OCI-LY7 (cell line): ENCODE results near the gene ZBTB20. TPM values are rescaled to one million over a fixed set of nuclear protein-coding genes. Genes with fewer than 3 reads are reported as not detected.

Source experiments
- BruUV-seq: library from RNA; stranded (reverse); fragments of 400-500 nt; replicated peaks from 2 replicates; lab custom pipeline; 2021; lab: Mats Ljungman, UMichigan
- CTCF ChIA-PET: fragments of 300-600 bp; sonication (Branson Sonifier 250); formaldehyde crosslinking; loops from one replicate; lab custom pipeline; 2022; ENCODE audit warnings: antibody characterized with exemption; ENCODE audit not compliant: unreplicated experiment; lab: Charles Lee
- POLR2A ChIA-PET: fragments of 300-600 bp; sonication (Branson Sonifier 250); formaldehyde crosslinking; loops from one replicate; lab custom pipeline; 2022; ENCODE audit warnings: antibody characterized with exemption; lab: Charles Lee
- DNase-seq: peaks from one replicate; pipeline ENCODE4 v3.0.0-alpha.2; 2015; ENCODE audit warnings: low spot score
- H2AFZ ChIP-seq: fragments of 200-600 bp; sonication (generic), shearing (Covaris generic); 2 replicates; pipeline ENCODE4 v1.6.1; 2014; ENCODE audit warnings: mild to moderate bottlenecking, antibody characterized with exemption, low read length, moderate library complexity
- H3K27ac ChIP-seq: fragments of 200-600 bp; sonication (generic); 2 replicates; pipeline ENCODE4 v1.5.1; 2014; ENCODE audit warnings: mixed run types, low read depth, mild to moderate bottlenecking, moderate library complexity, low read length, inconsistent platforms; ENCODE audit not compliant: poor library complexity, severe bottlenecking
- H3K36me3 ChIP-seq: fragments of 200-600 bp; sonication (generic); 2 replicates; pipeline ENCODE4 v1.6.1; 2014; ENCODE audit warnings: mild to moderate bottlenecking, antibody characterized with exemption, low read length, moderate library complexity, mixed read lengths; ENCODE audit not compliant: insufficient read depth
- H3K4me1 ChIP-seq: fragments of 200-600 bp; sonication (generic); 2 replicates; pipeline ENCODE4 v1.5.1; 2014; ENCODE audit warnings: mild to moderate bottlenecking, low read length; ENCODE audit not compliant: insufficient read depth, poor library complexity, severe bottlenecking
- H3K4me2 ChIP-seq: fragments of 200-600 bp; sonication (generic); 2 replicates; pipeline ENCODE4 v1.6.1; 2014; ENCODE audit warnings: mild to moderate bottlenecking, low read length
- H3K4me3 ChIP-seq: fragments of 200-600 bp; sonication (generic); 2 replicates; pipeline ENCODE4 v1.5.1; 2014; ENCODE audit warnings: mild to moderate bottlenecking, low read depth, low read length; ENCODE audit not compliant: poor library complexity, severe bottlenecking
- H3K79me2 ChIP-seq: fragments of 200-600 bp; sonication (generic); 2 replicates; pipeline ENCODE4 v1.6.1; 2016; ENCODE audit warnings: low read depth, mild to moderate bottlenecking, low read length, moderate library complexity, mixed read lengths; ENCODE audit not compliant: insufficient read depth
- H3K9me2 ChIP-seq: fragments of 200-600 bp; sonication (generic); 2 replicates; pipeline ENCODE4 v1.6.1; 2016; ENCODE audit warnings: mild to moderate bottlenecking, low read length, mixed read lengths; ENCODE audit not compliant: insufficient read depth
- H3K9me3 ChIP-seq: fragments of 200-600 bp; sonication (generic); 2 replicates; pipeline ENCODE4 v1.6.1; 2014; ENCODE audit warnings: mild to moderate bottlenecking, mixed run types, low read length, mixed read lengths
- H4K20me1 ChIP-seq: fragments of 200-600 bp; sonication (generic); 2 replicates; pipeline ENCODE4 v1.6.1; 2014; ENCODE audit warnings: mild to moderate bottlenecking, antibody characterized with exemption, low read length, moderate library complexity, mixed read lengths; ENCODE audit not compliant: insufficient read depth
- CTCF ChIP-seq: fragments of 200-600 bp; sonication (generic); conservative IDR thresholded peaks from 2 replicates; pipeline ENCODE4 v1.5.1; 2014; ENCODE audit warnings: mild to moderate bottlenecking, antibody characterized with exemption, low read length, moderate library complexity, mixed read lengths
- EZH2phosphoT487 ChIP-seq: fragments of 200-600 bp; sonication (generic); IDR thresholded peaks from 2 replicates; pipeline ENCODE4 v1.6.1; 2018; ENCODE audit warnings: low read depth, borderline replicate concordance, mild to moderate bottlenecking, mixed run types, antibody characterized with exemption, low read length, moderate library complexity, mixed read lengths
- intact Hi-C: fragments of 100-400 bp; cut with micrococcal nuclease; formaldehyde crosslinking; loops from one replicate; pipeline ENCODE4 v1.10.0; 2022; ENCODE audit not compliant: unreplicated experiment
- total RNA-seq, 2 experiments: library from RNA; depleted of rRNA in 1 of 2; stranded (reverse); fragments of >200 nt in 1 of 2; shearing (Covaris generic) in 1 of 2; gene quantifications; 2 replicates each; pipeline ENCODE4 v1.2.3, GENCODE V29; 2014 to 2022

ZBTB20 gene
- total RNA-seq, 2 experiments from 2014 or later = 5.5 to 11.8 TPM

GRCh38 chr3:114730397-114730796 lies 416.7 kb downstream of the ZBTB20 start:
- no peak overlapping the region for H3K4me2 ChIP-seq
- intact Hi-C loops = no loop called here
- H3K36me3 ChIP-seq = no peaks in the 10 kb centered on the region
- no peak overlapping the region for H3K27ac ChIP-seq
- H3K9me2 ChIP-seq = no peaks in the 10 kb centered on the region
- H3K79me2 ChIP-seq = no peaks in the 10 kb centered on the region
- BruUV-seq = no TSS peak
- ChIA-PET POLR2A (interaction anchor here (0.7 kb wide), 2 partner anchors 233 to 462 kb away, joined by 3 read pairs; no protein-coding TSS in a partner anchor), CTCF (no interaction called here)
- no peak overlapping the region for H2AFZ ChIP-seq
- H3K9me3 ChIP-seq = no peaks in the 10 kb centered on the region
- H3K4me3 ChIP-seq = no peak overlapping the region
- no peak for TF ChIP-seq EZH2phosphoT487
- no peak for TF ChIP-seq CTCF
- no peak for DNase-seq
- H4K20me1 ChIP-seq = no peaks in the 10 kb centered on the region
- no peaks in the 10 kb centered on the region for H3K4me1 ChIP-seq

GRCh38 chr3:114727373-114727772 lies 419.7 kb downstream of the ZBTB20 start:
- TF ChIP-seq CTCF (no peak), EZH2phosphoT487 (no peak)
- ChIA-PET POLR2A (no interaction called here), CTCF (no interaction called here)
- Histone ChIP-seq H3K4me1 (no peaks in the 10 kb centered on the region), H3K27ac (no peak overlapping the region), H3K9me3 (no peaks in the 10 kb centered on the region), H4K20me1 (no peaks in the 10 kb centered on the region), H3K4me3 (no peak overlapping the region), H3K9me2 (no peaks in the 10 kb centered on the region), H3K79me2 (no peaks in the 10 kb centered on the region), H2AFZ (no peak overlapping the region), H3K4me2 (no peak overlapping the region), H3K36me3 (no peaks in the 10 kb centered on the region)
- no peak for DNase-seq
- BruUV-seq = no TSS peak
- intact Hi-C loops = no loop called here

- Histone ChIP-seq H3K79me2 (no peaks in the 10 kb centered on the region), H3K27ac (no peak overlapping the region), H4K20me1 (no peaks in the 10 kb centered on the region), H3K4me2 (no peak overlapping the region), H3K9me3 (no peaks in the 10 kb centered on the region), H3K36me3 (no peaks in the 10 kb centered on the region), H3K4me3 (no peak overlapping the region), H2AFZ (no peak overlapping the region), H3K4me1 (no peaks in the 10 kb centered on the region), H3K9me2 (no peaks in the 10 kb centered on the region)
- intact Hi-C loops = no loop called here
- no TSS peak for BruUV-seq
- TF ChIP-seq EZH2phosphoT487 (no peak), CTCF (no peak)
- CTCF ChIA-PET = no interaction called here
- POLR2A ChIA-PET = no interaction called here
- DNase-seq = no peak
Measured at GRCh38 chr3:114725966-114726365, 421.1 kb downstream of the ZBTB20 start.
